ENCODE data around the gene RAMP3.

Gene RAMP3

DNA sequence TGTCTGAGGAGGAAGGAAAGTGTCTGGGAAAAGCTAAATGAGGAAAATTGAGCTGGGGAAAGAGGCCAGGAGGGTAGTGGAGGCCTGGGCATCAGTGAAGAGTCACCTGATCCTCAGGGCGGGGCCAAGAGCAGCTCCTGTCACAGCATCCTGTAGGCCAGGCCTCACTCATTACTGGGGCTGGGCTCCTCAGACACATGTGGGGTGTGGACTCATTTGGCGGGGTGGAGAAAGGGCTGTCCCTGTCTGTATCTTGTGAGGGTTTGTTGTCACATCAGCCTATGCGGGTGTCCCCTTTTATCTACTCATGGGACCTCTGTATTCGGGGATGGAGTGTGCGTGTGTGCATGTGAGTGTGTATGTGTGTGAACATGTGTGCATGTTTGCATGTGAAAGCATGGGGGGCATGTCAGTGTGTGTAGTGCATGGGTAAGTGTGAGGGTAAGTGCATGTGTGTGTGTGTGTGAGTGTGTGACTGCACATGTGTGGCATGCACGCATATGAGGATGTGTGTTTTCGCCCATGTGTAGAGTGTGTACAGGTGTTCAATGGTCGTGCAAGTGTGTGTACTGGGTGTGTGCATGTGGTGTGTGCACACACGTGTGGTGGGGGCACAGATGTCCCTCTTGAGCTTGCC, 67.8 kb downstream of the RAMP3 start:
- DNase-seq = no peak

DNA sequence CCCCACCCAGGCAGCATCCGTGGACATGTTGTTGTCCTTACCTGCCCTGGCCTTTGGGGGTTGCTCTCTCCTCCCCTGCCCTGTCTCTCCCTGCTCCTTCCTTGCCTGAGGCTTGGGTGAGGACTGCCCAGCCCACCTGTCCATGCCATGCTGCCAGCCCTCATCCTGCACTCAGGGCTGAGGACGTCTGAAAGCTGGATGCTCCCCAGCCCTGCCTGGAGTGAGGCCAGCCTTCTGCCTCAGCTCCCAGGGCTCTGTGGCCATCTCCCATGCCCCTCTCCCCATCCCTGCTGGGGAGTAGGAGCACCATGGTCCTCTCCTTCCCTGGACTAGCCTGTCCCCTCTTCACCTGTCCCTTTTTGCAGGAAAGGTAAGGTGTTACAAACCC, 68.4 kb downstream of the RAMP3 start:
- no peak for DNase-seq

DNA sequence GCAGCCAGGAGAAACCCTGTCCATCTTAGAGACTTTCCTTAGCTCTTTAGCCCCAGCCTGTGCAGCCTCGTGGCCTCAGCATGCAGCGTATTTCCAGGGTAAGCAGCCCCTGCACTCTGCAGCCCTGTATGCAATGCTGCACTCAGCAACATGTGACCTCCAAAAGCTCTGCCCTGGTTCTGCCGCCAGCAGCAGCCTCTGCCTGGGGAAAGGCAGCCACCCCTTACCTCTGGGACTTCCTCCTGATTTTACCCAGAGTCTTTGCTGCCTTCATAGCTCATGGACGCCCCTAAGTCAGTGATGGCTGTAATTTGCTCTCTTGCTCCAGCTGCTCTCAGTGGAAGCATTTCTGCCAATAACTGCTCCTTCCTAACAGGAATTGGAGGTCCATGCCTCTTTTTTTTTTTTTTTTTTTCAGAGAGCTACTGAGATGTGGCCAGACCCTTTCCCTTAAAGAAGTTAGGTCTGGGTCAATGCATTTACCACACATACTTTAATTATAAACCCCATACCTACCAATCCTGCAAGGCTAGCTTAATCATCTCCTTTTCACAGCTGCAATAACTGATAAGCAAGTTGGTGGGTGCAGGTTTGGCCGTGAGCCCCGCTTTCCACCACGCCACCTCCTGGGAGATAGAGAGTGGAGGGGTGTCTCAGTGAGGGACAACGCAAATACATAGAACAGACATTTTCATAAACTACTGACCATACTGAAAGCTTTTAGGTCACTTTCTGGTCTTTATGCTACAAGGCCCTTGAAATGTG, 71.7 kb downstream of the RAMP3 start:
- DNase-seq = no peak

DNA sequence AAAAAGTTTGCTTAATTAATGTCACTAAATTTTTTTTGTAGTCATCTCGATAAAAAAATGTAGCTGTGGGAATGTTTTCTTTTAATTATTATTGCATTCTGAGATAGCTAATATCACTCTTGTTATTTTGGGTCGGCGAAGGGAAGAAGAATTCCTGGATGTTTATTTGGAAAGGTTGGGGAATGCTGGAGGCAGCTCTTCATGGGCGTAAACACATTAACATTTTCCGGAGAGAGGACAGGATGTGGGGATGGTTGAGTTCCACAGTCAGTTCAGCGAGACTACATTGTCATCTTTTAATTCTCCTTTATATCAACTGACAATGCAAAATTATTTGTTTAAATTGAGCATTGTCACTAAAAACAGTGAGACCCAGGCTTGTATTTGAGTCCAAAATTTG, 72.5 kb downstream of the RAMP3 start:
- DNase-seq = no peak

DNA sequence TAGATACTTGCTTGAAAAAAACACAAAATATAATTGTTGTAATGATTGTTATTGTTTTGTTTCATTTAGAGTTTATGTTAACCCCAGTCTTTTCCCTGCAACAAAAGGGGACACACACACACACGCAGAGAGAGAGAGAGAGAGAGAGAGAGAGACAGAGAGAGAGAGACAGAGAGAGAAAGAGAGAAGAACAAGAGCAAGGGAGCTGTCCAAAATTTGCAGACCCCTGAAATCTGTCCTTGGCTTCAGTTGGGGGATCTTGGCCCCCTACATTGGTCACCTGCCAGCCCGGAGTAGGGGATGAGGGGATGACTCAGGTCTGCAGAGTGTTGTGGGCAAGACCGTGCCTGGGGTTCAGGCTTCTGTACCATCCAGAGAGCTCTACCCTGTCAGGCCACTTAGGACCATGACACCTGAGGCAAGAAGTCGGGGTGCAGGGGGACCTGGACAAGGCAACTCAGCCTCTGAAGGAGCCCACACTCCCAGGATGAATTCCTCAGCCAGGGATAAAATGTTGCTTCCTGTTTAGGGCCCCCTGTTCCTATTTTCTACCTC, 73.1 kb downstream of the RAMP3 start:
- no peak for DNase-seq

DNA sequence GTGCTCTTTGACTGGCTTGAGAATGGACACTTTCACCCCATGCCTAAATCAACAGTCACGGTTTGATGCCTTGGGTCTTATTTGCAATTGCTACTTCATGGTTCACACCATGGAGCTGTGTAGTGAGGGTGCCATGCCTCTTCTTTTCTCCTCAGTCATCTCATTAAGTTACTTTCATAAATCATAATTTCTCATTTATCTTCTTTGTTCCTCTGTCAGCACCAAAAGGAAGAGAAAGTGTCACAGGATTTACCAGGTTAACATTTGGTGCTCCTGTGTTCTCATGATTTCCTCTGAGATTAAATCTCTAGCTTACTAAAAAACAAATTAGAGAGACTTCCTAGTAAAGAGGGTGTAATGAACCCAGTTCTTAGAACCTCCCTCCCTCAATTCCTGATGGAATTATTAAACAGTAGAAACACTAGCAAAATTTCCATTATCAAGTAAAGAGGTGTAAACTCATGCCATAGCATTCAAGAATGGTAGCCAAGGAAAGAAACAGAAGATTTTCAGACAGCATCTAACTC, 75.7 kb downstream of the RAMP3 start:
- DNase-seq = no peak
